HCT116 (cell line): ENCODE results near the gene PDCD10. TPM values are rescaled to one million over a fixed set of nuclear protein-coding genes. Genes with fewer than 3 reads are reported as not detected.

ENCODE experiments used
- ATAC-seq: fragments of 200-7000 bp; cut with Tn5 transposase; 2 replicates; pipeline ENCODE4 v1.9.1; 2020; ENCODE audit warnings: mild to moderate bottlenecking, moderate library complexity
- BruUV-seq: library from RNA; stranded (reverse); fragments of 400-500 nt; replicated peaks from 2 replicates; lab custom pipeline; 2021; lab: Mats Ljungman, UMichigan
- CTCF ChIA-PET: fragments of 300-600 bp; sonication (Branson Sonifier 250); formaldehyde crosslinking; loops from one replicate; lab custom pipeline; 2021; ENCODE audit warnings: antibody characterized with exemption; lab: Charles Lee
- POLR2A ChIA-PET: fragments of 300-600, 350-600 bp; sonication (Branson Sonifier 250); formaldehyde crosslinking; loops from one replicate; lab custom pipeline; 2021; ENCODE audit warnings: antibody characterized with exemption; lab: Charles Lee
- RAD21 ChIA-PET, 2 experiments: fragments of 300-600 bp; sonication (Branson Sonifier 250); formaldehyde crosslinking; loops; one replicate each; lab custom pipeline; 2023; ENCODE audit warnings: low total read pairs in 2 of 2; ENCODE audit not compliant: uncharacterized antibody in 2 of 2, unreplicated experiment in 2 of 2, low non-redundant PET in 1 of 2; lab: Charles Lee
- DNase-seq: peaks from one replicate; pipeline ENCODE4 v3.0.0-alpha.2; 2010; ENCODE audit warnings: low read depth, low spot score
- H2AFZ ChIP-seq: fragments of 200-600 bp; shearing (Covaris generic), sonication (generic); 2 replicates; pipeline ENCODE4 v1.6.1; 2017; ENCODE audit warnings: low read depth, mixed run types, mixed read lengths, antibody characterized with exemption, low read length; ENCODE audit not compliant: poor library complexity, severe bottlenecking
- H3K27ac ChIP-seq: 2 replicates; pipeline ENCODE4 v1.5.1; 2012; ENCODE audit warnings: low read depth, low read length
- H3K27me3 ChIP-seq: fragments of 200-600 bp; sonication (generic); 2 replicates; pipeline ENCODE4 v1.6.1; 2016; ENCODE audit warnings: mixed run types, low read length, mixed read lengths; ENCODE audit not compliant: insufficient read depth
- H3K36me3 ChIP-seq, 2 experiments: fragments of 200-500 bp in 1 of 2; fragments of 200-600 bp in 1 of 2; sonication (Bioruptor generic) in 1 of 2; sonication (generic) in 1 of 2; 2 replicates each; pipeline versions ENCODE4 v1.5.1 to v1.6.1; 2014 to 2016; ENCODE audit warnings: low read length in 2 of 2, inconsistent platforms in 1 of 2, mixed read lengths in 1 of 2, mixed run types in 1 of 2; ENCODE audit not compliant: insufficient read depth in 2 of 2, control insufficient read depth in 1 of 2
- H3K4me1 ChIP-seq, 2 experiments: fragments of 200-600 bp in 1 of 2; sonication (generic) in 1 of 2; 2 replicates each; pipeline versions ENCODE4 v1.5.1 to v1.6.1; 2012 to 2017; ENCODE audit warnings: low read length in 2 of 2, inconsistent platforms in 1 of 2, mild to moderate bottlenecking in 1 of 2, mixed read lengths in 1 of 2, mixed run types in 1 of 2, moderate library complexity in 1 of 2; ENCODE audit not compliant: insufficient read depth in 2 of 2, control insufficient read depth in 1 of 2
- H3K4me2 ChIP-seq: fragments of 200-600 bp; sonication (generic); 2 replicates; pipeline ENCODE4 v1.6.1; 2017; ENCODE audit warnings: mixed run types, low read length, mixed read lengths
- H3K4me3 ChIP-seq, 2 experiments: fragments of 200-600 bp in 1 of 2; sonication (generic) in 1 of 2; replicated peaks in 1 of 2; 2 replicates each; pipeline ENCODE4 v1.5.1; 2011 to 2016; ENCODE audit warnings: low read length in 2 of 2, control low read depth in 1 of 2, low read depth in 1 of 2, mild to moderate bottlenecking in 1 of 2, mixed read lengths in 1 of 2, mixed run types in 1 of 2
- H3K79me2 ChIP-seq: fragments of 200-600 bp; sonication (generic); 2 replicates; pipeline ENCODE4 v1.6.1; 2017; ENCODE audit warnings: mild to moderate bottlenecking, mixed run types, low read length, moderate library complexity, mixed read lengths; ENCODE audit not compliant: insufficient read depth
- H3K9ac ChIP-seq: fragments of 200-600 bp; sonication (generic); 2 replicates; pipeline ENCODE4 v1.6.1; 2016; ENCODE audit warnings: low read length, mixed read lengths
- H3K9me2 ChIP-seq: fragments of 200-600 bp; sonication (generic), shearing (Covaris generic); 2 replicates; pipeline ENCODE4 v1.6.1; 2017; ENCODE audit warnings: mixed run types, mild to moderate bottlenecking, moderate library complexity; ENCODE audit not compliant: insufficient read depth
- H3K9me3 ChIP-seq, 2 experiments: fragments of 200-500 bp in 1 of 2; fragments of 200-600 bp in 1 of 2; sonication (Bioruptor generic) in 1 of 2; sonication (generic) in 1 of 2; 2 replicates each; pipeline ENCODE4 v1.6.1; 2014 to 2017; ENCODE audit warnings: low read length in 2 of 2, mixed read lengths in 2 of 2, inconsistent platforms in 1 of 2, low read depth in 1 of 2, mild to moderate bottlenecking in 1 of 2, mixed run types in 1 of 2, moderate library complexity in 1 of 2; ENCODE audit not compliant: control insufficient read depth in 1 of 2, insufficient read depth in 1 of 2
- H4K20me1 ChIP-seq: fragments of 200-600 bp; sonication (generic), shearing (Covaris generic); 2 replicates; pipeline ENCODE4 v1.6.1; 2017; ENCODE audit warnings: mixed run types, mild to moderate bottlenecking, moderate library complexity; ENCODE audit not compliant: insufficient read depth
- CEBPB ChIP-seq: IDR thresholded peaks from 2 replicates; pipeline ENCODE4 v1.6.1; 2012; ENCODE audit warnings: low read depth
- ELF1 ChIP-seq: IDR thresholded peaks from 2 replicates; pipeline ENCODE4 v1.6.1; 2012; ENCODE audit warnings: low read depth, borderline replicate concordance
- EZH2phosphoT487 ChIP-seq: fragments of 200-600 bp; IDR thresholded peaks from 2 replicates; pipeline ENCODE4 v1.6.1; 2018; ENCODE audit warnings: antibody characterized with exemption, borderline replicate concordance
- JUND ChIP-seq: IDR thresholded peaks from 2 replicates; pipeline ENCODE4 v1.6.1; 2012
- MAX ChIP-seq: IDR thresholded peaks from 2 replicates; pipeline ENCODE4 v1.6.1; 2012
- POLR2A ChIP-seq: IDR thresholded peaks from 2 replicates; pipeline ENCODE4 v1.7.0; 2011; ENCODE audit warnings: borderline replicate concordance; ENCODE audit not compliant: insufficient read depth, insufficient read length; ENCODE audit errors: extremely low read depth
- RAD21 ChIP-seq: IDR thresholded peaks from 2 replicates; pipeline ENCODE4 v1.6.1; 2012; ENCODE audit warnings: low read depth, mild to moderate bottlenecking
- SP1 ChIP-seq: IDR thresholded peaks from 2 replicates; pipeline ENCODE4 v1.6.1; 2012; ENCODE audit warnings: low read depth
- SRF ChIP-seq: IDR thresholded peaks from 2 replicates; pipeline ENCODE4 v1.6.1; 2012; ENCODE audit warnings: low read depth
- TCF7L2 ChIP-seq: IDR thresholded peaks from 2 replicates; pipeline ENCODE4 v1.7.0; 2011; ENCODE audit warnings: borderline replicate concordance, inconsistent platforms; ENCODE audit not compliant: insufficient read depth, insufficient read length; ENCODE audit errors: extremely low read depth
- YY1 ChIP-seq: IDR thresholded peaks from 2 replicates; pipeline ENCODE4 v1.6.1; 2011; ENCODE audit warnings: low read length, low read depth, moderate library complexity, mild to moderate bottlenecking; ENCODE audit not compliant: insufficient replicate concordance; ENCODE audit errors: extremely low read depth
- ZBTB33 ChIP-seq: IDR thresholded peaks from 2 replicates; pipeline ENCODE4 v1.6.1; 2011; ENCODE audit warnings: mild to moderate bottlenecking, low read length, moderate library complexity; ENCODE audit not compliant: insufficient replicate concordance; ENCODE audit errors: extremely low read depth
- ZFX ChIP-seq: fragments of 450-650 bp; IDR thresholded peaks from 2 replicates; pipeline ENCODE4 v1.6.1; 2017
- ZNF274 ChIP-seq: fragments of 200-500 bp; sonication (Bioruptor generic); IDR thresholded peaks from 2 replicates; pipeline ENCODE4 v1.6.1; 2014; ENCODE audit warnings: mild to moderate bottlenecking, low read depth, low read length, inconsistent platforms
- intact Hi-C: fragments of 100-400 bp; cut with micrococcal nuclease; formaldehyde crosslinking; loops from 2 replicates; pipeline ENCODE4 v1.10.0; 2022
- total RNA-seq: library from RNA; stranded (reverse); gene quantifications from one replicate; pipeline ENCODE4 v1.2.1, GENCODE V29; 2021; ENCODE audit not compliant: unreplicated experiment

PDCD10 gene
- total RNA-seq, 1 experiment from 2014 or later = 59.0 TPM

GRCh38 chr3:167651826-167652225, 82.9 kb downstream of the PDCD10 start:
- no peak for TF ChIP-seq JUND
- no peak for TF ChIP-seq POLR2A
- no peak for TF ChIP-seq MAX
- TF ChIP-seq ELF1 = no peak
- TF ChIP-seq TCF7L2 = no peak
- no peak for TF ChIP-seq ZNF274
- no peak for TF ChIP-seq YY1
- TF ChIP-seq SRF = no peak
- TF ChIP-seq SP1 = no peak
- no peak for TF ChIP-seq ZFX
- TF ChIP-seq ZBTB33 = no peak
- TF ChIP-seq CEBPB = no peak
- no peak for TF ChIP-seq EZH2phosphoT487
- no peak for TF ChIP-seq RAD21
- CTCF ChIA-PET = no interaction called here
- intact Hi-C loops = no loop called here

More at GRCh38 chr3:167651826-167652225, 82.9 kb downstream of the PDCD10 start:
- ATAC-seq (no peak), DNase-seq (no peak)
- no peak overlapping the region for H3K4me3 ChIP-seq
- no peaks in the 10 kb centered on the region for H3K9me2 ChIP-seq
- H3K9me3 ChIP-seq = no peaks in the 10 kb centered on the region
- no peaks in the 10 kb centered on the region for H4K20me1 ChIP-seq
- RAD21 ChIA-PET = no interaction called here
- no peak overlapping the region for H2AFZ ChIP-seq
- no peaks in the 10 kb centered on the region for H3K36me3 ChIP-seq
- no peaks in the 10 kb centered on the region for H3K79me2 ChIP-seq
- H3K27me3 ChIP-seq = no peaks in the 10 kb centered on the region
- POLR2A ChIA-PET = no interaction called here
- BruUV-seq = no TSS peak
- no peak overlapping the region for H3K27ac ChIP-seq
- no peaks in the 10 kb centered on the region for H3K4me1 ChIP-seq
- no peak overlapping the region for H3K4me2 ChIP-seq
- no peak overlapping the region for H3K9ac ChIP-seq
